ENCODE measurements around the gene MISFA. TPM values are rescaled to one million over a fixed set of nuclear protein-coding genes. Genes with fewer than 3 reads are reported as not detected.

MISFA gene
- total and polyA plus RNA-seq, 9 of the 15 experiments (the other 6 are each of a cell fraction or from before 2014, with no cell fraction given), result 1.6 to 6.3 (median 3.4) TPM

DNA sequence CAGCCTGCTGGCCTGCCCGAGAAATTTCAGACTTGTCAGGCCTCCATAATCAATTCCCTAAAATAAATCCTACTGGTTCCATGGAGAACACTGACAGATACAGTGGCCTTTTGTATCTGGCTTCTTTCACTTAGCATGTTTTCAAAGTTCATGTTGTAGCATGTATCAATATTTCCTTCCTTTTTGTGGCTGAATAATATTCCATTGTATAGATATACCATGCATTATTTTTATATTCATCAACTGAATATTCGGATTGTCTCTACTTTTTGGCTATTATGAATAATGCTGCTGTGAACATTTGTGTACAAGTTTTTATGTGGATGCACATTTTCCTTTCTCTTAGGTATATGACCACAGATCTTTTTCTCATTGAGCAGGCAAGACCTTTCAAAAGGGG, 24.1 kb downstream of the MISFA start:
- intact Hi-C loops (cut with micrococcal nuclease), result no loop called here
- Histone ChIP-seq H4K20me1 (replicated peaks; ENCODE audit: control insufficient read depth, insufficient read depth, low read length) (peaks cover 4% of the 10 kb centered on the region; the same call in 1 of the 2 replicates), H3K27me3 (ENCODE audit: control insufficient read depth in 2 of 2, insufficient read depth in 2 of 2, low read length in 2 of 2) (no peaks in the 10 kb centered on the region), H3K27ac (ENCODE audit: extremely low read depth, low read depth, low read length) (no peak overlapping the region), H3K9me3 (replicated peaks; ENCODE audit: control insufficient read depth, insufficient read depth, low read depth, low read length) (no peaks in the 10 kb centered on the region), H3K4me2 (ENCODE audit: insufficient read depth, low read length) (no peak overlapping the region), H3K79me2 (ENCODE audit: control insufficient read depth, insufficient read depth, low read length) (peaks cover 79% of the 10 kb centered on the region), H3K9ac (ENCODE audit: insufficient read depth in 1 of 2, low read depth in 2 of 2, low read length in 2 of 2) (no peak overlapping the region), H3K36me3 (ENCODE audit: control insufficient read depth, insufficient read depth, low read length) (no peaks in the 10 kb centered on the region), H3K4me1 (replicated peaks in 1 of 2; ENCODE audit: control insufficient read depth in 2 of 2, insufficient read depth in 2 of 2, low read length in 2 of 2) (no peaks in the 10 kb centered on the region), H2AFZ (ENCODE audit: low read depth, low read length) (no peak overlapping the region), H3K4me3 (no peak overlapping the region), H3K9me1 (ENCODE audit: control insufficient read depth, insufficient read depth, low read length) (no peaks in the 10 kb centered on the region)
- CTCF ChIA-PET (ENCODE audit: low intra/inter-chr PET ratio), result no interaction called here
- ATAC-seq, result no peak
- no peak for DNase-seq (ENCODE audit: extremely low read depth in 1 of 4, low spot score in 3 of 4)
- in situ Hi-C loops (cut with MboI), result no loop called here
- no TSS peak for BruUV-seq (replicated peaks)
- FAIRE-seq, result no peak
- POLR2A ChIA-PET, result interaction anchor here (0.5 to 0.7 kb wide), 2 partner anchors 11 to 26 kb away, joined by 3 to 4 read pairs; partner anchors contain the start of gene SPTY2D1
- WGBS (ENCODE audit: insufficient coverage, low coverage, missing lambda C conversion rate), result 91% methylated on average over 2 of the region's 2 CpGs
- TF ChIP-seq PPARD (CRISPR knock-in tag; IDR thresholded peaks at IDR 0.05) (no peak), FUS (optimal IDR thresholded peaks at IDR 0.05; ENCODE audit: low read depth, low read length) (no peak), SMARCC2 (IDR thresholded peaks at IDR 0.05; ENCODE audit: low read depth) (no peak), DMBX1 (CRISPR knock-in tag; IDR thresholded peaks at IDR 0.05; ENCODE audit: borderline replicate concordance) (no peak), HNRNPL (IDR thresholded peaks at IDR 0.05; ENCODE audit: low read depth, low read length) (no peak), SUPT5H (IDR thresholded peaks at IDR 0.05) (no peak), MYC (IDR thresholded peaks at IDR 0.05; ENCODE audit: low read depth, low read length) (no peak), MYC (CRISPR knock-in tag; IDR thresholded peaks at IDR 0.05; ENCODE audit: borderline replicate concordance, low read depth) (no peak), ZNF146 (CRISPR knock-in tag; IDR thresholded peaks at IDR 0.05; ENCODE audit: unreplicated experiment) (no peak), ZNF584 (CRISPR knock-in tag; IDR thresholded peaks at IDR 0.05; ENCODE audit: low read depth) (no peak), HCFC1 (IDR thresholded peaks at IDR 0.05; ENCODE audit: low read depth, low read length) (no peak), RCOR1 (IDR thresholded peaks at IDR 0.05; ENCODE audit: borderline replicate concordance in 1 of 2, low read depth in 2 of 2, low read length in 2 of 2) (no peak)
- TF ChIP-seq, protein P1, sequence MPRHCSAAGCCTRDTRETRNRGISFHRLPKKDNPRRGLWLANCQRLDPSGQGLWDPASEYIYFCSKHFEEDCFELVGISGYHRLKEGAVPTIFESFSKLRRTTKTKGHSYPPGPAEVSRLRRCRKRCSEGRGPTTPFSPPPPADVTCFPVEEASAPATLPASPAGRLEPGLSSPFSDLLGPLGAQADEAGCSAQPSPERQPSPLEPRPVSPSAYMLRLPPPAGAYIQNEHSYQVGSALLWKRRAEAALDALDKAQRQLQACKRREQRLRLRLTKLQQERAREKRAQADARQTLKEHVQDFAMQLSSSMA (CRISPR knock-in tag; IDR thresholded peaks at IDR 0.05), result no peak
- TF ChIP-seq, protein P2, sequence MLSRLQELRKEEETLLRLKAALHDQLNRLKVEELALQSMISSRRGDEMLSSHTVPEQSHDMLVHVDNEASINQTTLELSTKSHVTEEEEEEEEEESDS (CRISPR knock-in tag; IDR thresholded peaks at IDR 0.05), result no peak
- TF ChIP-seq, protein P3, sequence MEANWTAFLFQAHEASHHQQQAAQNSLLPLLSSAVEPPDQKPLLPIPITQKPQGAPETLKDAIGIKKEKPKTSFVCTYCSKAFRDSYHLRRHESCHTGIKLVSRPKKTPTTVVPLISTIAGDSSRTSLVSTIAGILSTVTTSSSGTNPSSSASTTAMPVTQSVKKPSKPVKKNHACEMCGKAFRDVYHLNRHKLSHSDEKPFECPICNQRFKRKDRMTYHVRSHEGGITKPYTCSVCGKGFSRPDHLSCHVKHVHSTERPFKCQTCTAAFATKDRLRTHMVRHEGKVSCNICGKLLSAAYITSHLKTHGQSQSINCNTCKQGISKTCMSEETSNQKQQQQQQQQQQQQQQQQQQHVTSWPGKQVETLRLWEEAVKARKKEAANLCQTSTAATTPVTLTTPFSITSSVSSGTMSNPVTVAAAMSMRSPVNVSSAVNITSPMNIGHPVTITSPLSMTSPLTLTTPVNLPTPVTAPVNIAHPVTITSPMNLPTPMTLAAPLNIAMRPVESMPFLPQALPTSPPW (CRISPR knock-in tag; IDR thresholded peaks at IDR 0.05), result no peak
- TF ChIP-seq, protein P4, sequence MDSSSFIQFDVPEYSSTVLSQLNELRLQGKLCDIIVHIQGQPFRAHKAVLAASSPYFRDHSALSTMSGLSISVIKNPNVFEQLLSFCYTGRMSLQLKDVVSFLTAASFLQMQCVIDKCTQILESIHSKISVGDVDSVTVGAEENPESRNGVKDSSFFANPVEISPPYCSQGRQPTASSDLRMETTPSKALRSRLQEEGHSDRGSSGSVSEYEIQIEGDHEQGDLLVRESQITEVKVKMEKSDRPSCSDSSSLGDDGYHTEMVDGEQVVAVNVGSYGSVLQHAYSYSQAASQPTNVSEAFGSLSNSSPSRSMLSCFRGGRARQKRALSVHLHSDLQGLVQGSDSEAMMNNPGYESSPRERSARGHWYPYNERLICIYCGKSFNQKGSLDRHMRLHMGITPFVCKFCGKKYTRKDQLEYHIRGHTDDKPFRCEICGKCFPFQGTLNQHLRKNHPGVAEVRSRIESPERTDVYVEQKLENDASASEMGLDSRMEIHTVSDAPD (CRISPR knock-in tag; IDR thresholded peaks at IDR 0.05), result no peak
